Stomach (tissue), 9 donors: ENCODE data around the gene DLG2. TPM values are rescaled to one million over a fixed set of nuclear protein-coding genes. Genes with fewer than 3 reads are reported as not detected.

ENCODE experiments used
- DNase-seq, 2 donors: peaks; one replicate each; pipeline versions ENCODE4 v3.0.0 to v3.0.0-alpha.2; 2013 to 2019
- H3K27ac ChIP-seq, 5 donors: fragments of 200-600 bp in 4 of 5; sonication (generic) in 4 of 5; one replicate each; pipeline ENCODE4 v1.5.1; 2013 to 2019; ENCODE audit warnings: mild to moderate bottlenecking in 1 of 5, moderate library complexity in 1 of 5
- H3K27me3 ChIP-seq, 3 donors: fragments of 200-600 bp; sonication (generic); one replicate each; pipeline ENCODE4 v1.5.1; 2017 to 2019; ENCODE audit warnings: mixed run types in 1 of 3
- H3K36me3 ChIP-seq, 4 donors: fragments of 200-600 bp; sonication (generic); 1 replicate in 3 of 4; 2 replicates in 1 of 4; pipeline ENCODE4 v1.5.1; 2016 to 2019
- H3K4me1 ChIP-seq, 4 donors: fragments of 200-600 bp; sonication (generic); one replicate each; pipeline ENCODE4 v1.5.1; 2016 to 2019
- H3K4me3 ChIP-seq, 4 donors: fragments of 200-600 bp; sonication (generic) in 3 of 4; one replicate each; pipeline ENCODE4 v1.5.1; 2016 to 2019; ENCODE audit warnings: mild to moderate bottlenecking in 1 of 4
- H3K9me3 ChIP-seq, 4 donors: fragments of 200-600 bp; sonication (generic); one replicate each; pipeline ENCODE4 v1.5.1; 2016 to 2019
- EP300 ChIP-seq: sonication (generic); formaldehyde crosslinking; IDR thresholded peaks from one replicate; pipeline ENCODE4 v1.6.1; 2017; ENCODE audit warnings: antibody characterized with exemption
- POLR2A ChIP-seq, 4 donors: fragments of 450-650 bp; IDR thresholded peaks; one replicate each; pipeline ENCODE4 v1.6.1; 2016; ENCODE audit warnings: antibody characterized with exemption in 4 of 4, control low read depth in 2 of 4, mild to moderate bottlenecking in 1 of 4, moderate library complexity in 1 of 4
- POLR2AphosphoS5 ChIP-seq, 3 donors: sonication (generic); formaldehyde crosslinking; IDR thresholded peaks; one replicate each; pipeline ENCODE4 v1.6.1; 2016; ENCODE audit warnings: antibody characterized with exemption in 3 of 3
- WGBS, 5 donors: extraction: QIAGEN DNeasy Blood & Tissue Kit in 3 of 5; methylation state at CpG; one replicate each; pipeline versions ENCODE4 v1.1.5 to v1.1.7; 2013 to 2018; 5-methylcytosine and 5-hydroxymethylcytosine counted together
- intact Hi-C: fragments of 100-400 bp; cut with DNase I; formaldehyde crosslinking; loops from one replicate; pipeline ENCODE4 v1.15.1; 2023; ENCODE audit warnings: low total_unique reads
- polyA plus RNA-seq, 3 donors: library from polyadenylated mRNA; stranded (reverse); fragments of 200-250 nt; gene quantifications; one replicate each; pipeline ENCODE4 v1.2.3, GENCODE V29; 2013
- total RNA-seq, 5 donors: library from RNA; depleted of rRNA; stranded (reverse); fragments of >200 nt; gene quantifications; one replicate each; pipeline versions ENCODE4 v1.1.0 to v1.2.3, GENCODE V29; 2014 to 2016
- TF ChIP-seq, protein P1 (sequence below), 7 experiments: fragments of 450-650 bp in 4 of 7; fragments of 200-600 bp in 3 of 7; sonication (generic) in 3 of 7; IDR thresholded peaks; one replicate each; pipeline ENCODE4 v1.5.1; 2016 to 2019; ENCODE audit warnings: antibody characterized with exemption in 7 of 7, control low read depth in 2 of 7, mild to moderate bottlenecking in 1 of 7
- donor health status: healthy with polysubstance abuse.
- donor health status: Bipolar disorder and iron deficiency.
- donor health status: healthy.

Gene DLG2
- total and polyA plus RNA-seq, 8 donors, result 1.3 to 19.1 (median 3.5) TPM

DNA sequence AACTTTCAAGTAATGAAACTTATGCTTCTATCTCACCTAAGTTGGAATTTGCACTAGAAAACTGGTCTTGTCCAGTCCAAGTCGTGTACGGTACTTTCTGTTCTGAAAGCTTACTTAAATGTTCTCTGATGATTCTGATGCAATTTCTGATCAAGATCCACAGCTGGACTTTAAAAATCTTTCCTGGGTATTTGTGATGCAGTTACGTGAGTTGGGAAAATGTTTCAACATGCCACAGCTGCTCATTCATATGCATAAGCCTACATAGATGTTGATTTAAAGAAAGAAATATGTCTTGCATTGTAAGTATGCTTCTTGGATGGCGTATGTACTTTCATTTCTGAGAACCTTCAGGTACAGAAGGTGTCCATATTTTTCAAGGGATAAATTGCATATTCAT, 1847.3 kb downstream of the DLG2 start:
- DNase-seq, result no peak
- TF ChIP-seq POLR2AphosphoS5 (IDR thresholded peaks at IDR 0.05), result no peak
- TF ChIP-seq, protein P1, sequence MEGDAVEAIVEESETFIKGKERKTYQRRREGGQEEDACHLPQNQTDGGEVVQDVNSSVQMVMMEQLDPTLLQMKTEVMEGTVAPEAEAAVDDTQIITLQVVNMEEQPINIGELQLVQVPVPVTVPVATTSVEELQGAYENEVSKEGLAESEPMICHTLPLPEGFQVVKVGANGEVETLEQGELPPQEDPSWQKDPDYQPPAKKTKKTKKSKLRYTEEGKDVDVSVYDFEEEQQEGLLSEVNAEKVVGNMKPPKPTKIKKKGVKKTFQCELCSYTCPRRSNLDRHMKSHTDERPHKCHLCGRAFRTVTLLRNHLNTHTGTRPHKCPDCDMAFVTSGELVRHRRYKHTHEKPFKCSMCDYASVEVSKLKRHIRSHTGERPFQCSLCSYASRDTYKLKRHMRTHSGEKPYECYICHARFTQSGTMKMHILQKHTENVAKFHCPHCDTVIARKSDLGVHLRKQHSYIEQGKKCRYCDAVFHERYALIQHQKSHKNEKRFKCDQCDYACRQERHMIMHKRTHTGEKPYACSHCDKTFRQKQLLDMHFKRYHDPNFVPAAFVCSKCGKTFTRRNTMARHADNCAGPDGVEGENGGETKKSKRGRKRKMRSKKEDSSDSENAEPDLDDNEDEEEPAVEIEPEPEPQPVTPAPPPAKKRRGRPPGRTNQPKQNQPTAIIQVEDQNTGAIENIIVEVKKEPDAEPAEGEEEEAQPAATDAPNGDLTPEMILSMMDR (IDR thresholded peaks at IDR 0.05), result no peak
- no peak for TF ChIP-seq POLR2A (IDR thresholded peaks at IDR 0.05)
- no peak for TF ChIP-seq EP300
- Histone ChIP-seq H3K4me3 (no peak overlapping the region), H3K9me3 (no peaks in the 10 kb centered on the region), H3K27me3 (no peaks in the 10 kb centered on the region), H3K27ac (no peak overlapping the region), H3K36me3 (no peaks in the 10 kb centered on the region), H3K4me1 (no peaks in the 10 kb centered on the region)
- intact Hi-C loops, result no loop called here
- 86 to 93% (median 89%) methylated on average over 4 of the region's 4 CpGs for WGBS, 5 donors

DNA sequence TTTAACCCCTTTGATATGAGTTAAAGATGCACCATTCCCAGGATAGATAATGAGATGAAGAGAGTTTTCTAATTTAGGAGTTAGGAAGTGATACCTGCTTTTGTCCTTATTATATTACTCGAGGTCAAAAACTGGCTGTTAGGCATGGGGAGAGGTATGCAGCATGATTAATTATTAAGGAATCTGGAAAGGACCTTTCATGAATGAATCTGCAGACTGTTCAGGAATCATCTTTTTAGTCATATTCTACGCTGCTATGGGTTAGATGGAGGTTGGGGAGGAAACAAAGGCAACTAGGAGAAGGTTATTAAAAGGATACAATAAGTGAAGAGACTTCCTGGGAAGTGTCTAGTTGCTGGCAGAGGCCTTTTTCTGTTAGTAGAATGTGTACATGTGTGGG, 1848.5 kb downstream of the DLG2 start:
- Histone ChIP-seq H3K27ac (no peak overlapping the region), H3K27me3 (no peaks in the 10 kb centered on the region), H3K9me3 (no peaks in the 10 kb centered on the region), H3K4me1 (no peaks in the 10 kb centered on the region), H3K4me3 (no peak overlapping the region), H3K36me3 (no peaks in the 10 kb centered on the region)
- intact Hi-C loops, result no loop called here
- 50 to 75% (median 58%) methylated on average over 2 of the region's 2 CpGs for WGBS, 5 donors
- TF ChIP-seq EP300, result no peak
- no peak for TF ChIP-seq POLR2AphosphoS5 (IDR thresholded peaks at IDR 0.05)
- TF ChIP-seq, protein P1 (IDR thresholded peaks at IDR 0.05), result no peak
- no peak for TF ChIP-seq POLR2A (IDR thresholded peaks at IDR 0.05)
- no peak for DNase-seq

DNA sequence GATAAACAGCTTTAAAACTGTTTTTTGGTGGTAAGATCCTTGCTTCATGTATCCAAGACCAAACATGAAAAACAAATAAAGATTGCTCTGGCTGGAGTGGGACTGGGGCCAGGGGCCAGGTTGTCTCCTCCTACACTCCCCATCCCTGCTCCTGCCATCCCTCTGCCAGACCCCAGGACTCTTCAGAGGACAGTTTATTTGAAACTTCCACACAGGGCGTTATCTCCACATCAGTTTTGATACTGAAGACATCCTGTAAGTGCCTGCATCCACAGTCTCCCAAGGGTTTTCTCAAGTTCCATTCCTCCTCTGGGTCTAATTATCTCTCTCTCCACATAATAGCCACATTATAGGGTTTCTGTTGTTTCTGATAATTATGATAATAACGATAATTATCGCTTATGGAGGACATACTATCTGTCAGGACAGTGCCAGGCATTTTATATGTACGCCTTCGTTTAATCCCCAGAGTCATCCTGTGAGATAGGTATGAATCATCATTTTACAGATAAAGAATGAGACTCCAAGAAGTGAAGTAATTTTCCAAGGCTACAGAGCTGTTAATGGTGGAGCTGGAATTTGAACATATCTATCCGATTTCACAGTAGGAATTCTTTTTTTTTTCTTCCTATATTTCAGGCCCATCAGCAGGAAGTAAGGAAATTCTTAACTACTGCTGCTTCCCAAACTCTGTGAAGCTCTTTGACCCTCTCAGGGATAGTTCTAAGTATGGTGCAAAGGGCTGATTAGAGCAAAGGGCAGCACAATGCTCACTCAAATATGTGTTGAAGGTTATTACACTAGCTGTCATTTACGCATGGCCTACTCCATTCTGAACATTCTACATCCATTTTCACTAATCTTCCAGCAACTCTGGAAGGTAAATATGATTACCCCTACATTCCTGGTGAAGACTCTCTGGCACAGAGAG, 1852.9 kb downstream of the DLG2 start:
- TF ChIP-seq, protein P1 (IDR thresholded peaks at IDR 0.05), result no peak
- no peak for TF ChIP-seq POLR2AphosphoS5 (IDR thresholded peaks at IDR 0.05)
- no peak for TF ChIP-seq POLR2A (IDR thresholded peaks at IDR 0.05)
- TF ChIP-seq EP300, result no peak
- H3K27ac ChIP-seq, result no peak overlapping the region
- DNase-seq, result no peak
- 79 to 92% (median 83%) methylated on average over 7 of the region's 7 CpGs for WGBS, 5 donors
- H3K9me3 ChIP-seq, result no peaks in the 10 kb centered on the region
- H3K4me1 ChIP-seq, result no peaks in the 10 kb centered on the region
- intact Hi-C loops, result no loop called here
- no peaks in the 10 kb centered on the region for H3K27me3 ChIP-seq
- H3K36me3 ChIP-seq, result no peaks in the 10 kb centered on the region
- no peak overlapping the region for H3K4me3 ChIP-seq

DNA sequence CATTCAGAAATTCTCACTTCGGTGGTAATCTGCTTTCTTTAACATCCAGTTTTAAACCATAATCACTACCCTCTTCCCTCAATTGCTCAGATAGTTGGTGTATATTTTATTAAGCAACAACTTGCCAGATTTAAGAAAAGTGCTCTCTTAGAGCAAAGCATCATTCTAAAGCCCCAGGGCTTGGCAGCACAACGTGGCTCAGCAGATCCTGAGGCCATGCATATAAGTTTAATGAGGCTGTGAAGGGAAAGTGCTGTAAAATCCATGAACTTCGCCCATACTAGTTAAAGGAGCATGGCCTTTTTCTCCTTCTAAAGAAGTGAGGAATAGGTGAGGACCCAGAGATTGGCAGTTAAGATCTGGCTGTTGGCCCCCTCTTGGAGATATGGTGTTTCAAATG, 1858.7 kb downstream of the DLG2 start:
- no peak for DNase-seq
- WGBS, 5 donors, result 56 to 70% (median 65%) methylated on average over 3 of the region's 3 CpGs
- intact Hi-C loops, result no loop called here

More for the DNA sequence above, 1858.7 kb downstream of the DLG2 start:
- Histone ChIP-seq H3K4me1 (no peaks in the 10 kb centered on the region), H3K27ac (no peak overlapping the region), H3K4me3 (no peak overlapping the region), H3K36me3 (no peaks in the 10 kb centered on the region), H3K9me3 (no peaks in the 10 kb centered on the region), H3K27me3 (no peaks in the 10 kb centered on the region)
- TF ChIP-seq EP300 (no peak), POLR2AphosphoS5 (IDR thresholded peaks at IDR 0.05) (no peak), POLR2A (IDR thresholded peaks at IDR 0.05) (no peak)
- TF ChIP-seq, protein P1 (IDR thresholded peaks at IDR 0.05), result no peak
